CD4-positive, alpha-beta memory T cell (primary cell): Measurements from ENCODE around the gene NACC2. TPM values are rescaled to one million over a fixed set of nuclear protein-coding genes. Genes with fewer than 3 reads are reported as not detected.

Source experiments
- CTCF ChIA-PET: fragments of 350-600 bp; sonication (Branson Sonifier 250); formaldehyde crosslinking; loops from one replicate; lab custom pipeline; 2021; ENCODE audit warnings: inconsistent platforms; ENCODE audit not compliant: partially characterized antibody; lab: Charles Lee
- POLR2A ChIA-PET: fragments of 350-600 bp; sonication (Branson Sonifier 250); formaldehyde crosslinking; loops from one replicate; lab custom pipeline; 2021; ENCODE audit not compliant: partially characterized antibody; lab: Charles Lee
- DNase-seq, 5 donors: peaks; one replicate each; pipeline versions ENCODE4 v3.0.0 to v3.0.0-alpha.2; 2020 to 2022; ENCODE audit warnings: mixed read lengths in 1 of 5
- H3K27ac ChIP-seq: one replicate; pipeline ENCODE4 v1.7.0; 2013; ENCODE audit warnings: low read depth, low read length
- H3K27me3 ChIP-seq: 2 replicates; pipeline ENCODE4 v1.7.0; 2013; ENCODE audit warnings: mild to moderate bottlenecking, low read length, moderate library complexity; ENCODE audit not compliant: insufficient read depth
- H3K36me3 ChIP-seq: 2 replicates; pipeline ENCODE4 v1.7.0; 2013; ENCODE audit warnings: mild to moderate bottlenecking, low read length, moderate library complexity; ENCODE audit not compliant: insufficient read depth
- H3K4me1 ChIP-seq: 2 replicates; pipeline ENCODE4 v1.7.0; 2013; ENCODE audit warnings: mild to moderate bottlenecking, low read length, moderate library complexity; ENCODE audit not compliant: insufficient read depth
- H3K4me3 ChIP-seq, 2 donors: one replicate each; pipeline ENCODE4 v1.7.0; 2013; ENCODE audit warnings: low read length in 2 of 2, mild to moderate bottlenecking in 1 of 2
- H3K9me3 ChIP-seq, 2 donors: one replicate each; pipeline ENCODE4 v1.7.0; 2013; ENCODE audit warnings: low read length in 2 of 2, control low read depth in 1 of 2; ENCODE audit not compliant: control insufficient read depth in 1 of 2
- H3K27ac Mint-ChIP-seq, 7 donors: one replicate each; pipeline ENCODE4 v1.8.0; 2020 to 2021; ENCODE audit warnings: mixed read lengths in 7 of 7, mild to moderate bottlenecking in 6 of 7, inconsistent platforms in 3 of 7, moderate library complexity in 3 of 7
- H3K27me3 Mint-ChIP-seq, 2 donors: one replicate each; pipeline ENCODE4 v1.8.0; 2020 to 2021; ENCODE audit warnings: mixed read lengths in 2 of 2
- H3K36me3 Mint-ChIP-seq, 2 donors: one replicate each; pipeline ENCODE4 v1.8.0; 2020 to 2021; ENCODE audit warnings: mixed read lengths in 2 of 2, inconsistent platforms in 1 of 2, mild to moderate bottlenecking in 1 of 2
- H3K4me1 Mint-ChIP-seq, 4 donors: one replicate each; pipeline ENCODE4 v1.8.0; 2020 to 2021; ENCODE audit warnings: mixed read lengths in 4 of 4, mild to moderate bottlenecking in 1 of 4
- H3K4me3 Mint-ChIP-seq, 8 donors: one replicate each; pipeline ENCODE4 v1.8.0; 2020 to 2021; ENCODE audit warnings: mixed read lengths in 8 of 8, mild to moderate bottlenecking in 7 of 8, moderate library complexity in 6 of 8, inconsistent platforms in 3 of 8
- H3K9me3 Mint-ChIP-seq, 8 donors: one replicate each; pipeline ENCODE4 v1.8.0; 2020 to 2021; ENCODE audit warnings: mixed read lengths in 8 of 8, mild to moderate bottlenecking in 5 of 8, inconsistent platforms in 3 of 8, moderate library complexity in 1 of 8
- intact Hi-C: fragments of 100-400 bp; cut with micrococcal nuclease; formaldehyde crosslinking; loops from one replicate; pipeline ENCODE4 v1.15.1; 2023
- polyA plus RNA-seq, 2 donors: library from polyadenylated mRNA; unstranded; fragments of 300-500 nt; fragmentation: Illumina TruSeq; gene quantifications; one replicate each; pipeline ENCODE4 v1.2.3, GENCODE V29; 2021
- total RNA-seq, 2 experiments: library from RNA; stranded (reverse); gene quantifications; one replicate each; pipeline ENCODE4 v1.2.3, GENCODE V29; 2021

The NACC2 gene
- total and polyA plus RNA-seq, 4 experiments from 2014 or later: 0.58 to 12.2 (median 7.1) TPM

DNA sequence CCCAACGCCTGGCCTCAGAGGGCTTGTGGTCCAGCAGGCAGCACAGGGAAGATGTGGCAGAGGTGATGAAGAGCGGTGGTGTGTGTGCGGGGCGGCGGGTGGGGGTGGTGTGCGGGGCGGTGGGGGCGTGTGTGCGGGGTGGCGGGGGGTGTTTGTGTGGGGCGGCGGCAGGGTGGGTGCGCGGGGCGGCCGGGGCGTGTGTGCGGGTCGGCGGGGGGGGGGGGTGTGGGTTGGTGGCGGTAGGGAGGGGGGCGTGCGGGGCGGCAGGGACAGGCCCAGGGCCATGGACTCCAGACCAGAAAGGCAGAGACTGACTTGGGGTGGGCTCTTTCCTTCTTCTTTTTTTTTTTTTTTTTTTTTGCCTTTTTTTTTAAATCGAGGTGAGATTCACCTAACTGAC, 4.5 kb upstream of the NACC2 start:
- H3K4me1 Mint-ChIP-seq: peaks cover 0 to 18% (median 12%) of the 10 kb centered on the region in 4 donors
- ChIA-PET CTCF (interaction anchor here (4.0 kb wide), 1 partner anchor 23 kb away, joined by 19 read pairs; no protein-coding TSS in a partner anchor), POLR2A (interaction anchor here (8.3 kb wide), 1 partner anchor 10 kb away, joined by 155 read pairs; no protein-coding TSS in a partner anchor)
- Histone ChIP-seq H3K27me3 (no peaks in the 10 kb centered on the region), H3K4me3 (no peak overlapping the region), H3K27ac (no peak overlapping the region), H3K9me3 (no peaks in the 10 kb centered on the region), H3K36me3 (no peaks in the 10 kb centered on the region), H3K4me1 (peaks cover 19% of the 10 kb centered on the region)
- H3K4me3 Mint-ChIP-seq: no peak overlapping the region
- no peak overlapping the region for H3K27ac Mint-ChIP-seq
- no peaks in the 10 kb centered on the region for H3K27me3 Mint-ChIP-seq
- no peak for DNase-seq
- no peaks in the 10 kb centered on the region for H3K9me3 Mint-ChIP-seq
- intact Hi-C loops: no loop called here
- no peaks in the 10 kb centered on the region for H3K36me3 Mint-ChIP-seq

DNA sequence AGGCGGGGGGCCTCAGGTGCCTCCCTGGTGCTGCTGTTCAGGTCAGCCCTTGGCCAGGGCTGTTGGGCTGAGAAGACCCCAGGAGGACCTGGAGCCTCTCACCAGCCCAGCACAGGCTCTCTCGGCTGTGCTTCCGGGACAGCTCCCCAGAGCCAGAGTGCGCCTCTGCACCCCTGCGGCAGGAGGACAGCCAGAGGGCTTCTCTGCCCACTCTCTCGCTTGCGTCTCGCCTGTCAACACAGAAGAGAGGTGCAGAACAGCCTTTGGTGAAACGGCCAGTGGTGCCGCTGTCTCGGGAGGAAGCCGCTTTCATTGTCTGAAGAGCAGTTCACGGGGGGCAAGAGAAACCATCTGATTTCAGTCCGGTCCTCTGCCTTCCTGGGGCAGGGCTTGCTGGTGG, 3.8 kb upstream of the NACC2 start:
- intact Hi-C loops: no loop called here
- Histone ChIP-seq H3K4me3 (no peak overlapping the region), H3K27me3 (no peaks in the 10 kb centered on the region), H3K4me1 (peaks cover 21% of the 10 kb centered on the region), H3K27ac (no peak overlapping the region), H3K36me3 (no peaks in the 10 kb centered on the region), H3K9me3 (no peaks in the 10 kb centered on the region)
- peak in 1 of 5 donors; percentile 28 for DNase-seq
- peaks cover 0 to 16% (median 11%) of the 10 kb centered on the region in 4 donors for H3K4me1 Mint-ChIP-seq
- H3K9me3 Mint-ChIP-seq: no peaks in the 10 kb centered on the region
- H3K27me3 Mint-ChIP-seq: no peaks in the 10 kb centered on the region
- POLR2A ChIA-PET: interaction anchor here (8.3 kb wide), 1 partner anchor 11 kb away, joined by 155 read pairs; no protein-coding TSS in a partner anchor
- H3K27ac Mint-ChIP-seq: peak overlapping the region in 2 of 7 donors; percentile 36 to 60
- CTCF ChIA-PET: interaction anchor here (4.0 kb wide), 1 partner anchor 23 kb away, joined by 19 read pairs; no protein-coding TSS in a partner anchor
- no peaks in the 10 kb centered on the region for H3K36me3 Mint-ChIP-seq
- H3K4me3 Mint-ChIP-seq: peak overlapping the region in 2 of 8 donors; percentile 26 to 65

DNA sequence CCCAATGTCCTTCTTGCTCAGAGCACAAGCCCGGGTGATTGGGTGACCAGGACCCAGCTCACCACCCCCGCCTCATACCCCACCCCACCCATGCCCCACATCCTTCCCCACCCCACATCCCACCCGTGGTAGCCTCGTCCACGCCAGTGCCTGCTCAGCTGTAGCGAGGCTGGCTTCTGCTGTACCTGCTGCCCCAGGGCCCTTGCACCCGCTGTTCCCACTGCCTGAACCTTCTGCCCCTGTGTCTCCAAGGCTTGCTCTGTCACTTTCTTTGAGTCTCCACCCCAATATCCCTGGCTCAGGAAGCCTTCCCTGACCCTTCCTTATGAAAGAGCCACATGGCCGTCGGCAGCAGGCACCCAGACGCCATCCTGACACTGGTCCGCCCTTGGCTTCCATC, 3.1 kb upstream of the NACC2 start:
- Histone ChIP-seq H3K4me1 (peaks cover 27% of the 10 kb centered on the region), H3K27ac (no peak overlapping the region), H3K36me3 (no peaks in the 10 kb centered on the region), H3K27me3 (no peaks in the 10 kb centered on the region), H3K9me3 (no peaks in the 10 kb centered on the region), H3K4me3 (no peak overlapping the region)
- no peaks in the 10 kb centered on the region for H3K9me3 Mint-ChIP-seq
- H3K36me3 Mint-ChIP-seq: no peaks in the 10 kb centered on the region
- intact Hi-C loops: no loop called here
- no peak for DNase-seq
- H3K27ac Mint-ChIP-seq: peak overlapping the region in 2 of 7 donors; percentile 60 to 81
- POLR2A ChIA-PET: interaction anchor here (5.1 to 8.3 kb wide), 2 partner anchors 11 to 20 kb away, joined by 58 to 155 read pairs; partner anchors contain the start of gene TMEM250
- H3K4me1 Mint-ChIP-seq: peaks cover 0 to 19% (median 12%) of the 10 kb centered on the region in 4 donors
- H3K4me3 Mint-ChIP-seq: peak overlapping the region in 4 of 8 donors; percentile 36 to 72 (median 55)
- CTCF ChIA-PET: interaction anchor here (1.6 to 4.0 kb wide), 2 partner anchors 11 to 24 kb away, joined by 5 to 19 read pairs; no protein-coding TSS in a partner anchor
- H3K27me3 Mint-ChIP-seq: no peaks in the 10 kb centered on the region

DNA sequence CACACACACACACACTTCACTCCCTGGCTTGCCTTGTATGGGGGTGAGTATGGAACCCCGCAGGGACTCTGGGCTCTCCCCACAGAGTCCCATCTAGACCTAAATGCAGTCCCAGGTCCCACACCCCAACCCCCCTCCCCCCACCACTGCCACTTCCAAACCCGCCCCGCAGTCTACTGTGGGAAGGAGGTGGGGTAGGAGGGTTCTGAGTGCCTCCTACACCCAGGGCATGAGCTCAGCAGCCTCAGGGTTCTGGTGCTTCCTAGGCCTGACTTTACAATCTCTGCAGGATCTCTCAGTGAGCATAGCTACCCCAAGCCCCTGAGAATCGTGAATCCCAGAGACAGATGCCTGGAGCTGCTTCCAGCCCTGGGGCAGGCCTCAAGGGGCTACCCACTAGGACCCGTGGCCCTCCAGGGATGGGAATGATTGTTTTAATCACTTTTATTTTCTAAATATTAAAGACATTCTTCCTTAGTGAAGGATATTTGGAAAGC, 1.5 kb upstream of the NACC2 start:
- Mint-ChIP-seq H3K9me3 (no peaks in the 10 kb centered on the region), H3K27me3 (no peaks in the 10 kb centered on the region), H3K27ac (peak overlapping the region in 3 of 7 donors; percentile 24 to 57 (median 57)), H3K4me1 (peaks cover 1 to 31% (median 17%) of the 10 kb centered on the region in 4 donors), H3K4me3 (peak overlapping the region; percentile 70 to 81 (median 78)), H3K36me3 (no peaks in the 10 kb centered on the region)
- no peak overlapping the region for H3K4me3 ChIP-seq
- intact Hi-C loops: no loop called here
- H3K9me3 ChIP-seq: no peaks in the 10 kb centered on the region
- H3K27ac ChIP-seq: no peak overlapping the region
- CTCF ChIA-PET: interaction anchor here (1.1 to 4.0 kb wide), 5 partner anchors 11 to 26 kb away, joined by 3 to 19 read pairs (median 4); no protein-coding TSS in a partner anchor
- H3K36me3 ChIP-seq: no peaks in the 10 kb centered on the region
- DNase-seq: no peak
- H3K4me1 ChIP-seq: peaks cover 34% of the 10 kb centered on the region
- no peaks in the 10 kb centered on the region for H3K27me3 ChIP-seq
- POLR2A ChIA-PET: interaction anchor here (3.0 to 8.3 kb wide), 3 partner anchors 13 to 26 kb away, joined by 7 to 155 read pairs (median 58); partner anchors contain the start of gene TMEM250

DNA sequence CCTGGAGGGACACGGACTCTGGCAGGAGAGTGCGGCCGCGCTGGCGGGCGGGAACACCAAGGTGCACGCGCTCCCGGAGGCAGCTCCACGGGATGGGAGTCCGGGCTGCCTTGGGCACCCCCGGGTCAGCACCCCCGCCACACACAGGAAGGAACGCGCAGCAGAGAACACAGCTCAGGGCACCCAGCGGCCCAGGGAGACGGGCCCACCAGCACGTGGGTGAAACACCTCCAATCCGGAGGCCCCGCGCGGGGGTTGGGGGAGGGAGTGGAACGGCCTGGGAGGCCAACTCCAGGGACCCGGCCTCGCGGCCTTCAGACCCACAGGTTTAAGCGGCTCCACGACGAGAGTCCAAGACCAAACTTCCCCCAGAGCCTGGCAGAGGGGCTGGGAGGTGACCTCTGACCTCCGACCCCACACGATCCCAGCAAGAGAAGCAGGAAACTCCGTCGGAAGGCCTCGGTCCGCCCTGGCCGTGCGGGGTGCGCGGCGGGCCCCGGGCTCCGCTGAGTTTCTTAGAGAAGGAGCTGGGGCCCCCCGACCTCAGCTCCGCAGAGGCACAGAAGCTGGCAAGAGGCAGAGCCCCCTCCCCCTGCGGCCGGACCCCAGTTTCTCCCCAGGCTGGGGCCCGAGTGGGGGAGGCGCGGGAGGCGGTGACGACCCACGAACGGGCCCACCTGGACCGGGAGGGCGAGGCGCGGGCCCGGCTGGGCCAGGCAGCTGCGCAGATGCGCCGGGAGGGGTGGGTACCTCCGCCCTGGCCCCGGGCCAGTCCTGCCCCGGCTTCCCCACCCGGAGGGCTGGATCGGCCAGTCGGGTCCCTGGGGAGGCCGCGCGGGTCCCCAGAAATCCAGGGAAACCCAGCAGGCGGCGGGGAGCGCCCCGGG, 851 bp downstream of the NACC2 start:
- Histone ChIP-seq H3K36me3 (no peaks in the 10 kb centered on the region), H3K27ac (peak overlapping the region; percentile 43), H3K27me3 (no peaks in the 10 kb centered on the region), H3K4me3 (peak overlapping the region in 1 of 2 donors; percentile 45), H3K9me3 (no peaks in the 10 kb centered on the region), H3K4me1 (peaks cover 45% of the 10 kb centered on the region)
- Mint-ChIP-seq H3K9me3 (no peaks in the 10 kb centered on the region), H3K4me3 (peak overlapping the region; percentile 65 to 88 (median 74)), H3K27ac (peak overlapping the region in 5 of 7 donors; percentile 22 to 85 (median 70)), H3K36me3 (no peaks in the 10 kb centered on the region), H3K27me3 (no peaks in the 10 kb centered on the region), H3K4me1 (peaks cover 6 to 43% (median 24%) of the 10 kb centered on the region in 4 donors)
- peak; percentile 42 to 72 (median 46) for DNase-seq
- ChIA-PET POLR2A (interaction anchor here (1.1 to 8.3 kb wide), 4 partner anchors 15 to 306 kb away, joined by 3 to 155 read pairs (median 32); partner anchors contain the start of gene TMEM250), CTCF (interaction anchor here (0.9 to 1.2 kb wide), 2 partner anchors 28 to 127 kb away, joined by 4 to 7 read pairs; no protein-coding TSS in a partner anchor)
- intact Hi-C loops: loop anchor here (1.0 kb wide), 1 partner anchor 24 kb away; the partner anchor contains the start of gene TMEM250

DNA sequence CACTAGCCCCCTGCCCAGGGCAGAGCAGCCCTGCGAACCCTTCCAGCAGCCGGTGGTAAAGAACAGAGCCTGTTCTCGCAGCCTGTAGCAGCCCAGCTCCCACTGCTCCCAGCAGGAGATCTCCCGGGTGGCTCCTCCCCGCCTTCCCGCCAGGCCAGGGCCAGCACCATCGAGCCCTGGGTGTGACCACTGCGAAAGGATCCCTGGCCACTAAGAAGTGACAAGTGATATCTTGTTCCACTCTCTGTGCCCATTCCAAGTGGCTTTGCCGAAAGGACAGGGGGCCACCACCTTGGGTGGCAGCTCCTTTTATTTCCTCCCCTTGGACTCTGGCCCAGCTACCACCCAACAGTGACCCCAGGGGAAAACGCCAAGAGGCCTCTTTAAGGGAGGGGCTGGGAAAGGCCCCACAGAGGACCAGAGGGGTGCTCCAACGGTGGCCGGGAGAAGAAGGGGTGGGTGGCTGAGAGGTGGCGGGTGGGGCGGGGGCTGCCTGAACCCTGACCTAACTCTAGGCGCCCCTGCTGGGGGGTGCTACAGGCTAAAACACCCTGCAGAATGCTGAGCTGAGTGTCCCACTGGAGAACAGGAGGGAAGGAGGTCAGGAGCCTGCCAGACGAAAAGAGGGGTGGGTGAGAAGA, 1.6 kb downstream of the NACC2 start:
- H3K4me1 Mint-ChIP-seq: peaks cover 3 to 41% (median 19%) of the 10 kb centered on the region in 4 donors
- intact Hi-C loops: no loop called here
- peaks cover 45% of the 10 kb centered on the region for H3K4me1 ChIP-seq
- no peaks in the 10 kb centered on the region for H3K27me3 ChIP-seq
- H3K36me3 ChIP-seq: no peaks in the 10 kb centered on the region
- peak overlapping the region in 5 of 7 donors; percentile 29 to 85 (median 70) for H3K27ac Mint-ChIP-seq
- ChIA-PET POLR2A (interaction anchor here (1.1 to 8.3 kb wide), 3 partner anchors 16 to 307 kb away, joined by 3 to 155 read pairs (median 58); partner anchors contain the start of gene TMEM250), CTCF (interaction anchor here (0.9 to 1.2 kb wide), 2 partner anchors 28 to 126 kb away, joined by 4 to 7 read pairs; no protein-coding TSS in a partner anchor)
- no peak for DNase-seq
- no peak overlapping the region for H3K4me3 ChIP-seq
- no peaks in the 10 kb centered on the region for H3K27me3 Mint-ChIP-seq
- H3K9me3 ChIP-seq: no peaks in the 10 kb centered on the region
- peak overlapping the region; percentile 43 for H3K27ac ChIP-seq
- H3K4me3 Mint-ChIP-seq: peak overlapping the region; percentile 71 to 88 (median 77)
- H3K9me3 Mint-ChIP-seq: no peaks in the 10 kb centered on the region
- H3K36me3 Mint-ChIP-seq: no peaks in the 10 kb centered on the region
